HK-2 (cell line): ENCODE results near the gene ERO1B.
"Not testable (repeated sequence)": the region's sequence is repeated elsewhere in the genome, so short reads cannot be mapped to it uniquely, and the experiment has no call there.

Experiments used
- DNase-seq: peaks from one replicate; pipeline ENCODE4 v3.0.0-alpha.2; 2018; ENCODE audit not compliant: unreplicated experiment

ERO1B gene

DNA sequence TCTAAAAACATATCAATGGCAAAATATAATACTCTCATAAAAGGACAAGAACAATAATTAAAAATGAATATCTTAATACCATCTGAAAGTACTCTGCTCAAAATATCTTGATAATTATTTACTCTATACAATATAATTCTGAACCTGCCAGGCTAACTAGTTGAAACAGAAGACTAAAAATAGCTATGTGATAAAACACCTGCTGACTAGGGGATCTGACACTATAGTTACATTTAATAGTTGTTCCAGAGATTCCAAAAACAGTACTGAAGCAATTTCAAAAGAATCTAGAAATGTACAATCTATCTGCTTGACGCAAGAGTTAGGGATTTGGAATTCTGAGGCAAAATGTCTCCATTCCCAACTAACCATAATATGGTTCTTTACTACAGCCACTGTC lies 30.2 kb downstream of the ERO1B start:
- DNase-seq = no peak

DNA sequence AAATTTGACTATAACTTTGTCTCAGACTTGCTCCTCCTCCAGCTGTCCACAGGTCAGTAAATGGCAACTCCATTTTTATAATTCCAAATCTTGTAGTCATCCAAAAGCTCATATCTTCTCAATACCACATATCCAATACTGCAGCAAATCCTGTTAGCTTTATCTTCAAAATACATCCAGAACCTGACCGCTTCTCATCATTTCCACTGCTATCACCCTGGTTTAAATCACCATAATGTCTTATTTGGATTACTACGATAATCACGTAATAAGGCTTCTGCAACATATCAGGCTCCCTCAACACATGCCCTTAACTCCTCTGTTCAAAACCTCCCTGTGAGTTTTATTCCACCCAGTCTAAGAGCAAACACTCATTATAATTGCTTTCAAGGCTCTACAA lies 34.5 kb downstream of the ERO1B start:
- DNase-seq = no peak

DNA sequence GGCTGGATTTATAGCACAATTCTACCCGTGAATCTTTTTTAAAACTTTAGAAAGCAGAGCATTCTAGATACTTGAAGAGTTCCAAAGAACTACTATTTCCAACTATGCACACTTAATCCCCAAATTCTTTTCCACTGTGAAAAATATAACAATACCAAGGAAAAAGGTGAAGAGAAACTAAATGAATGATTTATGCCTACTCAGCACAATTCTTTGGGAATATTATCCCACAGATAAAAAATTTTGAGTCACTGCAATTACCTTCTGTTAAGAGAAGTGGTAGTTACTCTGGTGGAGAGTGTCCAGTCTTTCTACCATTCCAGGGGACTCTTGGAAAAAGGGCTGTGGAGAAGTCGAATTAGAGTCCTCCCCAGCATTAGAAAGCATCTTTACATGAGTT lies 39.2 kb downstream of the ERO1B start:
- no peak for DNase-seq

DNA sequence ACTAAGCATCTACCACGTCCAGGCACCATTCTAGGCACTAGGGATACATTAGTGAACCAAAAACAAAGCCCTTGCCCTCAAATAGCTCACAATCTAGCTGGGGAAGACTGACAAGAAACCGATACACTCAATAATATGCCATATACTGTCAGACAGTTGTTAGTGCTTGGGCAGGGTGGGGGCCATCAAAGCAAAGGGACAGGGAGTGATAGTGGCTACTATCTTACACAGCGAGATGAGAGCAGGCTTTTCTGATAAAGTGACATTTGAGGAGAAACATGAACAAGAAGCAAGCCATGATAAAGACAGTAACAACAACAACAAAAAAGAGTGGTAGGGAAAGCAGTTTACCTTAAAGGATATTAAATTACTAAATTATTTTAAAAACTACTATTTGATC lies 41.1 kb downstream of the ERO1B start:
- DNase-seq = no peak

DNA sequence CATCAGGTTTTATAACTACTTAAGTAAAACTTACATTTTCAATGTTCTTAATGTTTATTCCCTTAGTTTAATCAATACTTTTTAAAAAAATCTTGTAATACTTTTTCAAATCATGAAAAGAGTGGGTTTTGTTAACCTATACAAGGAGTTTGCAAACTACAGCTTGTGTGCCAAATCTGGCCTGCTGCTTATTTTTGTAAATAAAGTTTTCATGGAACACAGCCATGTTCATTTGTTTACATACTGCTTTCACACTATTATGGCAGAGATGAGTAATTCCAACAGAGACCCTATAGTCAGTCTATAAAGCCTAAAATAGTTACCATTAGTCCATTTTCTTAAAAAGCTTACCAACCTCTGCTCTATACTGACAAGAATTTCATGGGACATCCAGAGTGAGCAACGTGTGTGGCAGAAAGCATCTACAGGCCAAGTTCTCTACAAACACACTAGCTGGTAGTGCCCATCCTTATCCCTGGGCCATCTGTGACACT lies 42.6 kb downstream of the ERO1B start:
- DNase-seq = no peak

DNA sequence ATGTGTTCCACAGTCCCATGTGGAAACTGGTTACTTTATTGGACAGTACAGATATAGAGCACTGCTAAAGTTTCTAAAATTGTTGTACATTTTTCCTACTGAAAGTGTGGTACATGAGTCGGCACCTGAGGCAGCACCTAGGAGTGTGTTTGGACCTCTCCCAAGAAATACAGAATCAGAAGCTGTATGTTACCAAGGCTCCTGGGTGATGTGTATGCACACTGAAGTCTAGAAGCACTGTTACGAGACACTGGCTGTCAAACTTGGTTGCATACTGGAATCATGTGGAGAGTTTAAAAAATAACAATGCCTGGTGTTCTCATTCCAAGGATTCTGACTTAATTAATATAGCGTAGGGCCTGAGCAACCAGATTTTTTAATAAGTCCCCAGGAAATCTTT lies 46.6 kb downstream of the ERO1B start:
- no peak for DNase-seq

DNA sequence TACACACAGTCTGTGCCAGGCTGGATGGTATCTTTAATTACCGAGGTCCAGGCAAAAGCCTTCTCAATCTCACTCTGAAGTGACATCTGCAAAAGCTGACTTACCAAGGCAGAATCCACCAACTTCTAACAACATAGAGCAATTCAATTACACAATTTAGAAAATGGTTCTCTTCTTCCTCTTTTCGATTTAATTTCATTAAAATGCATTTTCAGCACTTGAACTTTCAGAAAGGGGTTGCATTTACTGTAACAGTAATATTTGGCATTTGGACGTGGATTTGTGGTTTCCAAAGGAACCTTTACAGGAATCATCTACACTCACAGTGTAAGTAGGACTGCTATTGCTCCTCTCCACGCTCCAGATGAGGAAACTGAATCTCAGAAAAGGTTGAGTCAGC lies 53.3 kb downstream of the ERO1B start:
- no peak for DNase-seq

DNA sequence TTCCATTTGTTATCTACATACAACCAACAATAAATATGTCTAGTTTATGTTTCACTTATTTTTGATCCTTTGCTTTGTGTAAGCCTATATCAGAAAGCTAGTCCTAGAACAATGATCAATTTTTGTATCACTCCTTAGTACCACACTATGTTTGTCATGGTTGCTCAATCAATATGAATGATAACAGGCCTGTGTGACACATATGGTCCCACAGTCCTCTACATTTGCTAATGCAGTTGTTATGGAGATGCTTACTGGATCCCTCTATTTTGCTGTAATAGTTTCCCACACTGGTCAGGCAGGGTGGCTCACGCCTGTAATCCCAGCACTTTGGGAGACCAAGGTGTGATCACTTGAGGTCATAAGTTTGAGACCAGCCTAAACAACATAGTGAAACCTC lies 59.1 kb downstream of the ERO1B start:
- no peak for DNase-seq

DNA sequence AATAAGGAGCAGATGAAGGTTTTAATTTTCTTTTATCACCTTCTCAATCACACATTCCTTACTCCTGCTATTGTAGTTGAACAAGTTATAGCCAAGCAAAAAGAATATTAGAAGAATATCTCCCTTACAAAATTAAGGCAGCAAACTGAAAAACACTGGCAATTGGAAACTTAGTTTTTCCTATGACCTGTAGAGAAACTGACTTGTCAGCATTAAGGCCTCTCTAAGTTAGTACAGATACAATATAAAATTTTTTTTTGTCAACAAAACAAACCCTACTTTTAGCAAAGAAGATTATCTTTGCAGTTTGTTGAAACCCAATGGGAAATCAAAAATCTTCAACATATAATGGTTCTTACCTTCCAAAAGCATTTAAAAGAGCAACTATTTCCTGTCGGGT lies 61.3 kb downstream of the ERO1B start:
- DNase-seq = no peak

DNA sequence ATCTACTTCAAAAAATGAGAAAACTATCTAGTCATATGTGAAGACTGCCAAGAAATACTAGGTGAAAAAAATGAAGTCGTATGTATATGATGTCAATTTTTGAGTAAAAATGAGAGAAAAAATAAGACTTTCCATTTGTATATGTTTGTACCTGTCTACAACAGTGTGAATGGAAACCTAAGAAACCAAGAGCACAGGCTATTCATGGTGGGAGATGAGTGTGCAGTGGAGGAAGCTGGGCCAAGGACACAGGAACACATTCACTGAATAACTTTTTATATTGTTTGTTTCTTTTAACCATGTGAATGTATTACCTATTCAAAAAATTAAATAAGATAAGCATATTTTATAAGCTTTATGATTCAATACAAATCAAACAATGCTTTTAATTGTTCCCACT lies 67.0 kb downstream of the ERO1B start:
- no peak for DNase-seq

DNA sequence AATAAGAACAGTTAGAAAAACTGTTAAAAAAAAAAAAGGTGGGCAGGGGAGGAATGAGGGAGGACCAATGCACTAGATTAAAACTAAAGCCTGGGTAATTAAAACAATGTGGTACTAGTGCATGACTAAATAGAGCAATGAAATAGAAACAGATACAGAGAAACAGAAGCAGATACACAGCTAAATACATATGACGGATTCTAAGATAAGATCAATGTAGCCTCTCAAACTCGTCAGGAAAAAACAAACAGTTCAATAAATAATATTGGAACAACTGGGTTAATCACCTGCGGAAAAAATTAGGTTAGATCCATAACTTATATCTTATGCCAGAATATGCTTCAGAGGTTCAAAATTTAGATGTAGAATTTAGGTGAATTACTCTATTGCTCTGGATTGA lies 68.2 kb downstream of the ERO1B start:
- no peak for DNase-seq

DNA sequence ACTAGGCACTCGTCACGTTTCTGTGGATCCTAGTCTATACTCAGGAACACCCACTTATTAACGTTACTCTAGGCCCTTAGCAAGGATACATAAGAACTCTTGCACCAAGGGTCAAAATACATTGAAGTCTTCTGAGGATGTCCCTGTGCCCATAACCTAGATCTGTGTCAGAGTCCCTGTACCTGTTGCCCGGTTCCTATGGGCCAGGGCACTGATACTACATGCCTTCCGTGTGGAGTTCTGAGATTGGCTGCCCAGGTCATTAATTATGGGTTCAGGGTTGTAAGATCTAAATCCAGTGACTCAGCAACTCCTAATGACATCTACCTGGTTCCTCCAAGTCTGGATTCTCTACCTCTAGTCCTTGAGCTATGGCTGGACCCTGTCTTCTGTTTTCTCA lies 69.9 kb downstream of the ERO1B start:
- DNase-seq = no peak

DNA sequence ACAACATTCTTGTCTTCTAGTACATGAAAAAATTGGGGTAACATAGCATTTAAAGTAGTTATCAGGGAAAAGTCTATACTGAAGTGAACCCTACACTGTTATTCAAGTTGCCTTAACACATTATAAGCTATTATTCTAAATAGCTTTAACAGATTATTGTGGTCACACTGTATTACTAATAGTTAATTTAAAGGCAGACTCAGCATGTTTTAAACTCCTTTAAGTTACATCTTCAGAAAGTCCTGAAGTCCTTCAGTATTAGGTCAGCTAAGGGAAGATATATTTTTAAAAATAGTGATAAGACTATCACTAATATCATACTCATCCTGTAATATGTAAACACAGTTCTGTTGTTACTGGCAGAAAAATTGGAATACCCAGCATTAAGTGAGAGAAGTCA lies 72.0 kb downstream of the ERO1B start:
- DNase-seq = no peak

DNA sequence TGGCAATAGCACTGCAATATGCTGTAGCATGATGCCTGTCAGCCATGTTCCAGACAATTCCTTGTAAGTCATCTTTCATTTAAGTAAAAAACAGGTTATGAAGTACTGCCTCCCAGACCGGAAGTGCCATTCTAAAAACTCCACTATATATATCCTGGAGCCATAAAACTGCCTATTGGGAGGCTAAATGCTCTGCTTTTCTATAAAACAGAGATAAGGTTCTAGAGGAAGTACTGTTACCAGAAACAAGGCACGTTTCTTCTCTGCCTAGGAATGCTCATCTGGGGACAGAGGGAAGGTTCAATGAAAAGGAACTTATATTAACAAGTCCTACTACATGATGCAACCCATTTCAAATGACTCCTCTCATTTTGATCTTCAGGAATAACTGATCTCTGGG lies 72.6 kb downstream of the ERO1B start:
- no peak for DNase-seq

DNA sequence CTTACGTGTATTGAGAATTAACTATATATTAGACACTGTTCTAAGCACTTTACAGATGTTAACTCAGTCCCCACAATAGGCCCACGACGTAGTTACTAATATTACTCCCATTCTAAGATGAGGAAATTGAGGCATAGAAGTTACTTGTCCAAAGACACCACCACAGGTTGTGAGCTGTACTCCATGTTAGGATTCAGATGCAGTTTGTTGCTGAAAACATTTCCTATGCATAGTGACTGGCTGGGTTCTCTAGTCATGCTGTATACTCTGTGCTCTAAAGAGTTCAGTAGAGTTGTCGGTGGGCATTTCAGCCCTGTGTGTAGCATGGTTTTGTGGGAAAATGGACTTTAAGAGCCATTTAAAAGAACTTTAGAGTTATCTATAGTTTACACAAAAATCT lies 74.2 kb downstream of the ERO1B start:
- DNase-seq = no peak

DNA sequence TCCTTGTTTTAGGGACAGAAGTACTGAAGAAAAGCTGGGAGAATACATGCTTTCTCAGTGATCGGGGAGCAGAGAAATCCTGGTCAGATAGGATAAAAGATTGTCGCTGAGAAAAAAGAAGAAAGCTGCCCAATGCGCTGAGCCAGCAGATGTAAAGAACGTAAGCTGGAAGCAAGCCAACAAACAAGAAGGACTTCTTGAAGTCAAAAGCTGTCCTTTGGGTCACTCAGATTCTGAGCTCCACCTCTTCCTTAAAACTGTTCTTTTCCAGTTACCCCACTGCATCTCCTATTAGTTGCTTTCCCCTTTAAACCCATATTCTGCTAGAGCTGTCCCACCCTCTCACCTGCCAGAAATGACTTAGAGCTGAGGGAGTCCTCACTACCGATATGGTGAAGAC lies 74.6 kb downstream of the ERO1B start:
- DNase-seq = no peak

DNA sequence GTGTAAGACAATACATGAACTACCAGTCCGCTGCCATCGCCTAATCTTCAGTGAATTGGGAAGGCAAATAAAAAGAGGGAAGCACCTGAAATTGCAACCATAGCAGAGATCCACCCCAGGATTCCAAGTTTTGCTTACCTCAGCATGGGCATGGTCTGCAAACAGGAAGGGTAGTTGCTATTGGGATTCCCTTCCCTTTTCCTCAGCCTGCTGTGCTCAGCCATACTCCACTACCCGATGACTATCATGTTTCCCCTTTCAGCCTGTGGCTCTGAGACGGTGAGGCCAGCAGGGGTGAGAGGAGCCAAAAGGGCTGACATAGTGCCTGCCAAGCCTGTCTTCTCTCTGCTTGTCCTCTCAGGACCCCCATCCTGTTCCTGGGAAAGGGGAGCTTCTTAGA lies 75.2 kb downstream of the ERO1B start:
- no peak for DNase-seq

DNA sequence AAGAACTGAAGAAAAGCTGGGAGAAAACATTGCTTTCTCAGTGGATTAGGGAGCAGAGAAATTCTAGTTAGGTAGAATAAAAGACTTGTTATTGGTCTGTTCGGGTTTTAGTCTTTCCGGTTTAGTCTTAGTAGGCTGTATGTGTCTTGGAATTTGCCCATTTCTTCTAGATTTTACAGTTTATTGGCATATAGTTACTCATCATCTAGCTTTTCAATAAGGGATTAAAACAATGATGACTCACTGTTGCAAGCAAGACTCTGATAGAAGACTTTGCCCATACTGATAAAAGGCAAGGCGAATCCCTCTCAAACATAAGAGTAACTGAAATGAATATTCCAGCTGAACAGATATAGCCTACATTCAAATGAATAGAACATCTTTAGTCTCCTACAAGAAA lies 77.1 kb downstream of the ERO1B start:
- DNase-seq = no peak

DNA sequence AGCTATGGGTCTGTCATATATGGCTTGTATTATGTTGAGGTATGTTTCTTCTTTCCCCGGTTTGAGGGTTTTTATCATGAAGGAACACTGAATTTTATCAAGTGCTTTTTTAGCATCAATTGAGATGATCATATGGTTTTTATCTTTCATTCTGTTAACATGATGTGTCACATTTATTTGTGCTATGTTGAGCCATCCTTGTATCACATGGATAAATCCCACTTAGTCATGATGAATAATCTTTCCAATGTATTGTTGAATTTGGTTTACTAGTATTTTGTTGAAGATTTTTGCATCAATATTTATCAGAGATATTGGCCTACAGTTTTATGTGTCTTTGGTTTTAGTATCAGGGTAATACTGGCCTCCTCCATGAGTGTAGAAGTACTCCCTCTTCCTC lies 77.7 kb downstream of the ERO1B start:
- DNase-seq = no peak

DNA sequence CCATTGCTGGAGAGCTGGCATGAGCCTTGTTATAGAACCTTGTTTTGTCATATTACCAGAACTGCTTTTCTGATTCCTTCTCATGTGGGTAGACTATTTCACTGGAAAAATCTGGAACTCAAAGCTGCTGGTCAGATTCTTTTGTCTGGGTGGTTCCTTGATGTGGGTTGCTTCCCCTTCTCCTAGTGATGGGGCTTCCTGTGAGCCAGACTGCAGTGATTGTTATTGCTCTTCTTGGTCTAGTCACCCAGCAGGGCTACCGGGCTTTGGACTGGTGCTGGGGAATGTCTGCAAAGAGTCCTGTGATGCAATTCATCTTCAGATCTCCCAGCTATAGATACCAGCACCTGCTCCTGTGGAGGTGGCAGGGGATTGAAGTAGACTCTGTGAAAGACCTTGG lies 80.0 kb downstream of the ERO1B start:
- no peak for DNase-seq

DNA sequence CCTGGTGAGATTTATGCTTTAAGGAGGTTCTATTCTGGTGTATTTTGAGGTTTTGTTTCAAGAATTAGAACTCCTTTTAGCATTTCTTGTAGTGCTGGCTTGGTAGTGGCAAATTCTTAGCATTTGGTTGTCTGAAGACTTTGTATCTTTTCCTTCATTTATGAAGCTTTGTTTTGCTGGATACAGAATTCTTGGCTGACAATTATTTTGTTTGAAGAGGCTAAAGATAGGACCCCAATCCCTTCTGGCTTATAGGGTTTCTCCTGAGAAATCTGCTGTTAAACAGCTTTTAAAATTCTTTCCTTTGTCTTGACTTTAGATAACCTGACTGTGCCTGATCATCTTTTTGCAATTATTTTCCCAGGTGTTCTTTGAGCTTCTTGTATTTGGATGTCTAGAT lies 80.8 kb downstream of the ERO1B start:
- no peak for DNase-seq

DNA sequence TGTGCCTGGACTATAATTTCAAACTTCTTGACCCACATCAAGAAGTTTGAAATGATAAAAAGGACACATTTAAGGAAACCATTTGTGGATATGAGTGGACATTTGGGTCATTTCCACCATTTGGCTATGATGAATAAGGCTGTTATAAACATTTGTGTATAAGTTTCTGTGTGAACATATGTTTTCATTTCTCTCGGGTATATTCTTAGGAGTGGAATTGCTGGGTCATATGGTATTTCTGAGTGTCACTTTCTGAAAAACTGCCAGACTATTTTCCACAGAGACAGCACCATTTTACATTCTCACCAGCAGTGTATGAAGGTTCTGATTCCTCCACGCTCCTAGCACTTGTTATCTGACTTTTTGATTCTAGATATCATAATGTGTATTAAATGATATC lies 88.6 kb downstream of the ERO1B start:
- no peak for DNase-seq

DNA sequence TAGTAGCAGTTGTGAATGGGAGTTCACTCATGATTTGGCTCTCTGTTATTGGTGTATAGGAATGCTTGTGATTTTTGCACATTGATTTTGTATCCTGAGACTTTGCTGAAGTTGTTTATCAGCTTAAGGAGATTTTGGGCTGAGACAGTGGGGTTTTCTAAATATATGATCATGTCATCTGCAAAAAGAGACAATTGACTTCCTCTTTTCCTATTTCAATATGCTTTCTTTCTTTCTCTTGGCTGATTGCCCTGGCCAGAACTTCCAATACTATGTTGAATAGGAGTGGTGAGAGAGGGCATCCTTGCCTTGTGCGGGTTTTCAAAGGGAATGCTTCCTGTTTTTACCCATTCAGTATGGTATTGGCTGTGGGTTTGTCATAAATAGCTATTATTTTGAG lies 93.7 kb downstream of the ERO1B start:
- DNase-seq = not testable (repeated sequence)

DNA sequence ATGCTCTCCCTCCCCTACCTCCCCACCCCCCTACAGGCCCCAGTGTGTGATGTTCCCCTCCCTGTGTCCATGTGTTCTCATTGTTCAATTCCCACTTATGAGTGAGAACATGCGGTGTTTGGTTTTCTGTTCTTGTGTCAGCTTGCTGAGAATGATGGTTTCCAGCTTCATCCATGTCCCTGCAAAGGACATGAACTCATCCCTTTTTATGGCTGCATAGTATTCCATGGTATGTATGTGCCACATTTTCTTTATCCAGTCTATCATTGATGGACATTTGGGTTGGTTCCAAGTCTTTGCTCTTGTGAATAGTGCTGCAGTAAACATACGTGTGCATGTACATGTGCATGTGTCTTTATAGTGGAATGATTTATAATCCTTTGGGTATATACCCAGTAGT lies 95.3 kb downstream of the ERO1B start:
- not testable (repeated sequence) for DNase-seq

DNA sequence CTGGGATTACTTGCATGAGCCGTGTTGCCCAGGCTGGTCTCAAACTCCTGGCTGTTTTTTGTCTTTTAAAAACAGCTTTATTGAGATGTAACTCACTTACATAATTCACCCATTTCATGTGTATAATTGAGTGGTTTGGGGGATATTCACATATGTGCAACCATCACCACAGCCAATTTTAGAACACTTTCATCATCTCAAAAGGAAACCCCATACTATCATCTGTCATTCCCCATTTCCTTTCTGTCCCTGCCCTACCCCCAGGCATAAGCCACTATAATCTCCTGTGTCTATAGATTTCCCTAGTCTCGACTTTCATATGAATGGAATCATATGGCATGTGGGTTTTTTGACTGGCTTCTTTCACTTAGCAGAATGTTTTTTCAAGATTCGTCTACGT lies 96.1 kb downstream of the ERO1B start:
- DNase-seq = no peak
